SU-DHL-6 (cell line): ENCODE measurements around the gene LRP1.

ENCODE experiments used
- EZH2phosphoT487 ChIP-seq: fragments of 200-600 bp; sonication (generic), shearing (Covaris generic); conservative IDR thresholded peaks from 2 replicates; pipeline ENCODE4 v1.6.1; 2018; ENCODE audit warnings: mild to moderate bottlenecking, antibody characterized with exemption, low read length, moderate library complexity, mixed read lengths
- TF ChIP-seq, protein P1 (sequence below): fragments of 200-600 bp; sonication (generic); IDR thresholded peaks from one replicate; pipeline ENCODE4 v1.5.1; 2017; ENCODE audit warnings: antibody characterized with exemption, mild to moderate bottlenecking, low read length, moderate library complexity; ENCODE audit not compliant: insufficient read depth, poor library complexity, severe bottlenecking

DNA sequence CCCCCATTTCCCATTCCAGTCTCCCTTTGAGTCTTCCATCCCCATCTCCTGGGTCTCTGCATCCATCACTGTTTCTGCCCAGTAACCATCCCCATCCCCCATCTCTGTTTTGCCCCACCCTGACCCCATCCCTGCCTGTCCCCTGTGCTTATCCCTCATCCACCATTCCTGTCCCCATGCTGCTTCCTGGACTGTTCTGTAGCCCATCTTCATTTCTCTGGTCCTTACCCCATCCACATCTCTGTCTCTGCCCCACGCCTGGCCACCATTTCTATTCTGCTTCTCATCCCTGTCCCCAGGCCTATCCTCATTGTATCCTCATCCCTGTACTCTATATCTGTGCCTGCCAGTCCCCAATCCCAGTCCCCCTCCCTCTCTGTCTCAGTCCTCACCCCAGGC, 92.5 kb downstream of the LRP1 start:
- TF ChIP-seq, protein P1, sequence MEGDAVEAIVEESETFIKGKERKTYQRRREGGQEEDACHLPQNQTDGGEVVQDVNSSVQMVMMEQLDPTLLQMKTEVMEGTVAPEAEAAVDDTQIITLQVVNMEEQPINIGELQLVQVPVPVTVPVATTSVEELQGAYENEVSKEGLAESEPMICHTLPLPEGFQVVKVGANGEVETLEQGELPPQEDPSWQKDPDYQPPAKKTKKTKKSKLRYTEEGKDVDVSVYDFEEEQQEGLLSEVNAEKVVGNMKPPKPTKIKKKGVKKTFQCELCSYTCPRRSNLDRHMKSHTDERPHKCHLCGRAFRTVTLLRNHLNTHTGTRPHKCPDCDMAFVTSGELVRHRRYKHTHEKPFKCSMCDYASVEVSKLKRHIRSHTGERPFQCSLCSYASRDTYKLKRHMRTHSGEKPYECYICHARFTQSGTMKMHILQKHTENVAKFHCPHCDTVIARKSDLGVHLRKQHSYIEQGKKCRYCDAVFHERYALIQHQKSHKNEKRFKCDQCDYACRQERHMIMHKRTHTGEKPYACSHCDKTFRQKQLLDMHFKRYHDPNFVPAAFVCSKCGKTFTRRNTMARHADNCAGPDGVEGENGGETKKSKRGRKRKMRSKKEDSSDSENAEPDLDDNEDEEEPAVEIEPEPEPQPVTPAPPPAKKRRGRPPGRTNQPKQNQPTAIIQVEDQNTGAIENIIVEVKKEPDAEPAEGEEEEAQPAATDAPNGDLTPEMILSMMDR = no peak
- TF ChIP-seq EZH2phosphoT487 = no peak
